Adrenal gland (tissue), 12 donors: Measurements from ENCODE around the gene CMC2. TPM values are rescaled to one million over a fixed set of nuclear protein-coding genes. Genes with fewer than 3 reads are reported as not detected.

Experiments used
- DNase-seq, 7 donors: peaks; one replicate each; pipeline ENCODE4 v3.0.0-alpha.2; 2019 to 2020
- H3K27ac ChIP-seq, 5 donors: fragments of 200-600 bp; sonication (generic) in 4 of 5; 1 replicate in 3 of 5; 2 replicates in 2 of 5; pipeline versions ENCODE4 v1.5.1 to v1.8.0; 2016 to 2020; ENCODE audit warnings: mild to moderate bottlenecking in 1 of 5
- H3K27me3 ChIP-seq: fragments of 200-600 bp; 2 replicates; pipeline ENCODE4 v1.8.0; 2021
- H3K36me3 ChIP-seq, 2 donors: fragments of 200-600 bp; replicated peaks in 1 of 2; 1 replicate in 1 of 2; 2 replicates in 1 of 2; pipeline versions ENCODE4 v1.5.1 to v1.8.0; 2018 to 2022
- H3K4me1 ChIP-seq, 2 donors: fragments of 200-600 bp; replicated peaks in 1 of 2; 1 replicate in 1 of 2; 2 replicates in 1 of 2; pipeline versions ENCODE4 v1.5.1 to v1.8.0; 2018 to 2021
- H3K4me3 ChIP-seq, 4 donors: fragments of 200-600 bp; sonication (generic) in 3 of 4; one replicate each; pipeline ENCODE4 v1.5.1; 2016 to 2018
- H3K9me3 ChIP-seq, 3 donors: fragments of 200-600 bp; sonication (generic) in 1 of 3; replicated peaks in 1 of 3; 1 replicate in 2 of 3; 2 replicates in 1 of 3; pipeline versions ENCODE4 v1.5.1 to v1.8.0; 2016 to 2021
- POLR2A ChIP-seq, 2 donors: fragments of 450-650 bp; IDR thresholded peaks; one replicate each; pipeline ENCODE4 v1.6.1; 2017; ENCODE audit warnings: antibody characterized with exemption in 2 of 2, mild to moderate bottlenecking in 2 of 2, moderate library complexity in 1 of 2
- WGBS, 4 donors: extraction: QIAGEN DNeasy Blood & Tissue Kit in 2 of 4; methylation state at CpG; one replicate each; pipeline versions ENCODE4 v1.1.5 to v1.1.7; 2013 to 2017; 5-methylcytosine and 5-hydroxymethylcytosine counted together
- intact Hi-C, 2 donors: fragments of 100-400 bp; cut with DNase I; formaldehyde crosslinking; loops; one replicate each; pipeline versions ENCODE4 v1.14.1 to v1.15.0; 2022 to 2023
- polyA plus RNA-seq, 3 donors: library from polyadenylated mRNA; stranded (reverse); fragments of 200-250 nt in 2 of 3; fragments of 350-450 nt in 1 of 3; fragmentation: Illumina TruSeq in 1 of 3; extraction: RNeasy Lipid Tissue Mini Kit (QIAGEN cat#74804) in 1 of 3; gene quantifications; one replicate each; pipeline ENCODE4 v1.2.3, GENCODE V29; 2013 to 2014
- total RNA-seq, 9 donors: library from RNA; depleted of rRNA in 4 of 9; stranded (reverse); fragments of >200 nt in 4 of 9; fragments of 120-200 nt in 1 of 9; fragmentation: NEBNext Ultra II Directional in 1 of 9; extraction: Animal tissue kit (Norgen Biotek cat#: 25700) in 1 of 9; gene quantifications; one replicate each; pipeline versions ENCODE4 v1.1.0 to v1.2.4, GENCODE V29; 2013 to 2023
- TF ChIP-seq, protein P1 (sequence below), 6 experiments: fragments of 450-650 bp in 4 of 6; fragments of 200-600 bp in 2 of 6; sonication (generic) in 1 of 6; IDR thresholded peaks; 1 replicate in 5 of 6; 2 replicates in 1 of 6; pipeline versions ENCODE4 v1.5.1 to v1.8.0; 2016 to 2021; ENCODE audit warnings: antibody characterized with exemption in 6 of 6, mild to moderate bottlenecking in 2 of 6, moderate library complexity in 1 of 6
- donor health status: healthy with polysubstance abuse.
- donor health status: Bipolar disorder and iron deficiency.
- donor health status: DM: yes; HTN: yes; CAD: no.
- donor health status: DM: no; HTN: no; CAD: no.
- donor health status: DM: no; HTN: no; CAD: no.
- donor health status: DM: yes; HTN: yes; CAD: no.

Gene CMC2
- total and polyA plus RNA-seq, 12 donors, result 36.1 to 170 (median 65.8) TPM

DNA sequence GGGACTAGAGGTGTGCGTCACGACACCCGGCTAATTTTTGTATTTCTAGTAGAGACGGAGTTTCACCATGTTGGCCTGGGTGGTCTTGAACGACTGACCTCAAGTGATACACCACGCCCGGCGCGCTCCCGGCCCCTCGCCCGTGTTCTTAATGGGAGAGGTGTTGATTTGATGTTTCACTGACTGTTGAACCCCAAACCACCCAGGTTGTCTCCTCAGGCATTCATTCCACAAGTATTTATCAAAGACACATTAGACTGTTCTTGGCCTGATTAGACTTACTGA lies 1.8 kb upstream of the CMC2 start:
- Histone ChIP-seq H3K4me3 (peak overlapping the region in 1 of 4 donors; percentile 83), H3K4me1 (peaks cover 8 to 19% of the 10 kb centered on the region in 2 donors), H3K36me3 (peaks cover 0 to 9% of the 10 kb centered on the region in 2 donors), H3K9me3 (no peaks in the 10 kb centered on the region), H3K27ac (no peak overlapping the region), H3K27me3 (no peaks in the 10 kb centered on the region)
- no peak for TF ChIP-seq POLR2A (IDR thresholded peaks at IDR 0.05)
- TF ChIP-seq, protein P1, sequence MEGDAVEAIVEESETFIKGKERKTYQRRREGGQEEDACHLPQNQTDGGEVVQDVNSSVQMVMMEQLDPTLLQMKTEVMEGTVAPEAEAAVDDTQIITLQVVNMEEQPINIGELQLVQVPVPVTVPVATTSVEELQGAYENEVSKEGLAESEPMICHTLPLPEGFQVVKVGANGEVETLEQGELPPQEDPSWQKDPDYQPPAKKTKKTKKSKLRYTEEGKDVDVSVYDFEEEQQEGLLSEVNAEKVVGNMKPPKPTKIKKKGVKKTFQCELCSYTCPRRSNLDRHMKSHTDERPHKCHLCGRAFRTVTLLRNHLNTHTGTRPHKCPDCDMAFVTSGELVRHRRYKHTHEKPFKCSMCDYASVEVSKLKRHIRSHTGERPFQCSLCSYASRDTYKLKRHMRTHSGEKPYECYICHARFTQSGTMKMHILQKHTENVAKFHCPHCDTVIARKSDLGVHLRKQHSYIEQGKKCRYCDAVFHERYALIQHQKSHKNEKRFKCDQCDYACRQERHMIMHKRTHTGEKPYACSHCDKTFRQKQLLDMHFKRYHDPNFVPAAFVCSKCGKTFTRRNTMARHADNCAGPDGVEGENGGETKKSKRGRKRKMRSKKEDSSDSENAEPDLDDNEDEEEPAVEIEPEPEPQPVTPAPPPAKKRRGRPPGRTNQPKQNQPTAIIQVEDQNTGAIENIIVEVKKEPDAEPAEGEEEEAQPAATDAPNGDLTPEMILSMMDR (IDR thresholded peaks at IDR 0.05), result no peak
- intact Hi-C loops, result loop anchor here in 1 of 2 donors (10.0 kb wide), 1 partner anchor 74 kb away; no protein-coding TSS in a partner anchor
- 92 to 97% (median 94%) methylated on average over 12 of the region's 12 CpGs for WGBS, 4 donors
- DNase-seq, result peak in 1 of 7 donors; percentile 5

DNA sequence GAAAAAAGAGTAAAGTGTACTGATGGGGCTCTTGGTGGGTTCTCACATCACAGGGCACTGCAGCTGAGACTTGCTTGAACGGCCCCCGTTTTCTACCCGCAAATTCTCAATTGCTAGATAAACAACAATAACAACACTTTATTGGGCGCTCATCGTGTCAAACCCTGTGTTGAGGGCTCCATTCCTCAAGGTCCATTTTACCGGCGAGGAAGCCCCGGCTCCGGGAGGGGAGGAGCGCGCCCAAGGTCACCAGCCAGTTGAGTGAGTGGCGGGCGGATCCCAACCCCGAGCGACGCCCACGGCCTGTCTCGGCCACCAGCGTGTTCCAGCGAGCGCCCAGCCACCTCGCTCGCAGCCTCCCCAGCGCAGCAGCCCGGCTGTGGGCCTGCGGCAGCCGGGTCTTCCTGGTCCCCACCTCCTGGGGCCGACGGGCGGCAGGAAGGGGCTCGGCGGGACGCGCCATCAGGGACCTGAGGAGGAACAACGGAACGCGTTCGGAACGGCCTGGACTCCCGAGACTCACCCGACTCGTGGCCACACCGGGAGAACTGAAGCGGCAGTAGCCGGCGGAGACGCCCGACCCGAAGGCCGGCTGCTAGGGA lies 373 bp downstream of the CMC2 start:
- 0 to 3% (median 0%) methylated on average over 14 to 50 of the region's 50 CpGs for WGBS, 4 donors
- Histone ChIP-seq H3K36me3 (no peaks in the 10 kb centered on the region), H3K9me3 (no peaks in the 10 kb centered on the region), H3K4me1 (peaks cover 12 to 19% of the 10 kb centered on the region in 2 donors), H3K27ac (peak overlapping the region; percentile 95 to 99 (median 98)), H3K27me3 (no peaks in the 10 kb centered on the region), H3K4me3 (peak overlapping the region; percentile 34 to 83 (median 72))
- intact Hi-C loops, result loop anchor here in 1 of 2 donors (10.0 kb wide), 1 partner anchor 72 kb away; no protein-coding TSS in a partner anchor
- DNase-seq, result peak; percentile 77 to 90 (median 86)
- TF ChIP-seq, protein P1 (IDR thresholded peaks at IDR 0.05), result no peak
- no peak for TF ChIP-seq POLR2A (IDR thresholded peaks at IDR 0.05)

DNA sequence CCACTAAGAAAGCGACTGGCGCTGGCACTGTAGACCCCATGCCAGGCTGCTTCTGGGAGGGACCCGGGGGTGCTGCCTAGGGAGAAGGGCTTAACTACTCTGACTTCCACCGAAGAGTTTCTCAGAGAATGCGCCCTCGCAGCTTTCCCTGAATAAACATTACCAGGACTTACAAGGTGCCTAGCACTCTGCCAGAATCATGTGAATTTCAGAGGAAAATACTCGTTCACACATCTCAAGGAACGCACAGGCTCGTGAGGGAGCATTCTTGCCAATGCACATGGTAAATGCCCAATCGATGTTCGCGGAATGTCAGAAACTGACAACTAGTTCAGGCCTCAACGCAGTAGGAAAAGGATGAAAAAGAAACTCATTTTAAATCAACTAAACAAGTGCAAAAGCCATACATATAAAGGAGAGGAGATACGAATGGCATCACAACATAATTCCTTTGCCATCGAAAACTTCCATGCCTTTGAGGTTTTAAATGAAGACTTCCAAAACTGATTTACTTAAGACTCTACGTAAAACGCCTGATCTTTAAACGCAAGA lies 999 bp downstream of the CMC2 start:
- peak in 4 of 7 donors; percentile 11 to 38 (median 18) for DNase-seq
- Histone ChIP-seq H3K27me3 (no peaks in the 10 kb centered on the region), H3K27ac (peak overlapping the region; percentile 95 to 99 (median 98)), H3K36me3 (no peaks in the 10 kb centered on the region), H3K9me3 (no peaks in the 10 kb centered on the region), H3K4me3 (peak overlapping the region in 3 of 4 donors; percentile 66 to 83 (median 78)), H3K4me1 (peaks cover 12 to 19% of the 10 kb centered on the region in 2 donors)
- 18 to 30% (median 23%) methylated on average over 18 of the region's 18 CpGs for WGBS, 4 donors
- TF ChIP-seq, protein P1 (IDR thresholded peaks at IDR 0.05), result no peak
- TF ChIP-seq POLR2A (IDR thresholded peaks at IDR 0.05), result no peak
- intact Hi-C loops, result loop anchor here in 1 of 2 donors (10.0 kb wide), 1 partner anchor 71 kb away; no protein-coding TSS in a partner anchor

DNA sequence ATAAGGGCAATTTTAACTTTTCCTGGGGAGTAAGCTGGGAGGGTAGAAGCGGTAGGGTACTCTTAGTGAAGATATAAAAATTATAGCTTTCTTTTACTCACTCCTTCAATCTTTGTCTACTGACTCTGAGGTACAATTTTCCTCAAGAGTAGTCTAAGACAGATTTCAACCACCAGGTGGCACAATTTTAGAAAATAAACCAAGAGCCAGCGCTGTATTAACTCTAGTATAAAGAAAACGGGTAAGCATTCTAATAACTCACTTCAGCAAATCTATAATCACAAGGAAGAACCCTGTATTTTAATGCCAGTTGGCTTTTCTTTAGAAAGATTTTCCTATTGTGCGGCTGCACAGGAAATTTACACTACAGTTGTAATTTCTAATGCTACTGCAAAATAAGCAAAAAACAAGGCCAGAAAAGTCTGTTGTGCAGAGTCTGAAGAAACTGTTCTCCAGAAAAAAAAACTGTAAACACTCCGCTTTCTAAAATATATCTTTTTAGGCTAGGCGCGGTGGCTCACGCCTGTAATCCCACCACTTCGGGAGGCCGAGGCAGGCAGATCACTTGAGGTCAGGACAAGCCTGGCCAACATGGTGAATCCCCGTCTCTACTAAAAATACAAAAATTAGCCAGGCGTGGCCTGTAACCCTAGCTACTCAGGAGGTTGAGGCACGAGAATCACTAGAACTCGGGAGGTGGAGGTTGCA lies 1.9 kb downstream of the CMC2 start:
- Histone ChIP-seq H3K4me1 (peaks cover 12 to 19% of the 10 kb centered on the region in 2 donors), H3K27me3 (no peaks in the 10 kb centered on the region), H3K4me3 (peak overlapping the region in 1 of 4 donors; percentile 14), H3K27ac (peak overlapping the region in 3 of 5 donors; percentile 10 to 68 (median 49)), H3K36me3 (no peaks in the 10 kb centered on the region), H3K9me3 (no peaks in the 10 kb centered on the region)
- DNase-seq, result peak in 3 of 7 donors; percentile 12 to 38 (median 32)
- intact Hi-C loops, result loop anchor here in 1 of 2 donors (10.0 kb wide), 1 partner anchor 70 kb away; no protein-coding TSS in a partner anchor
- TF ChIP-seq POLR2A (IDR thresholded peaks at IDR 0.05), result no peak
- TF ChIP-seq, protein P1 (IDR thresholded peaks at IDR 0.05), result peak; percentile 41 to 71 (median 61)
- WGBS, 4 donors, result 42 to 52% (median 45%) methylated on average over 14 of the region's 14 CpGs
